Urinary bladder (tissue), 4 donors: ENCODE measurements around the gene DNAJB1. TPM values are rescaled to one million over a fixed set of nuclear protein-coding genes. Genes with fewer than 3 reads are reported as not detected.
"Not testable (repeated sequence)": the region's sequence is repeated elsewhere in the genome, so short reads cannot be mapped to it uniquely, and the experiment has no call there.

Experiments
- DNase-seq: peaks from one replicate; pipeline ENCODE4 v3.0.0-alpha.2; 2015; ENCODE audit errors: extremely low spot score
- H3K27ac ChIP-seq: one replicate; pipeline ENCODE4 v1.5.1; 2013; ENCODE audit warnings: low read depth, mild to moderate bottlenecking, moderate library complexity
- H3K36me3 ChIP-seq: one replicate; pipeline ENCODE4 v1.6.1; 2013; ENCODE audit warnings: mild to moderate bottlenecking, moderate library complexity; ENCODE audit not compliant: insufficient read depth
- H3K4me1 ChIP-seq: one replicate; pipeline ENCODE4 v1.6.1; 2013; ENCODE audit warnings: mild to moderate bottlenecking, moderate library complexity; ENCODE audit not compliant: insufficient read depth
- H3K4me3 ChIP-seq: one replicate; pipeline ENCODE4 v1.5.1; 2013; ENCODE audit warnings: low read depth, low read length
- WGBS: extraction: QIAGEN DNeasy Blood & Tissue Kit; methylation state at CpG from one replicate; pipeline ENCODE4 v1.1.7; 2013; 5-methylcytosine and 5-hydroxymethylcytosine counted together
- polyA plus RNA-seq: library from polyadenylated mRNA; stranded (reverse); fragments of 200-250 nt; gene quantifications from one replicate; pipeline ENCODE4 v1.2.3, GENCODE V29; 2013
- total RNA-seq: library from RNA; depleted of rRNA; stranded (reverse); fragments of >200 nt; gene quantifications from one replicate; pipeline ENCODE4 v1.2.3, GENCODE V29; 2014
- donor health status: healthy with polysubstance abuse.
- donor health status: healthy.

The DNAJB1 gene
- total and polyA plus RNA-seq, 2 donors: 39.3 to 86.2 TPM

- no peak overlapping the region for H3K27ac ChIP-seq
- no peaks in the 10 kb centered on the region for H3K4me1 ChIP-seq
- H3K4me3 ChIP-seq: no peak overlapping the region
- no peak for DNase-seq
- 71% methylated on average over 12 of the region's 12 CpGs for WGBS
- no peaks in the 10 kb centered on the region for H3K36me3 ChIP-seq
These were observed 10.3 kb downstream of the DNAJB1 start for GRCh38 chr19:14507704-14508542.

GRCh38 chr19:14505488-14506239 lies 12.5 kb downstream of the DNAJB1 start:
- Histone ChIP-seq H3K4me1 (no peaks in the 10 kb centered on the region), H3K36me3 (no peaks in the 10 kb centered on the region), H3K27ac (peak overlapping the region; percentile 35), H3K4me3 (no peak overlapping the region)
- DNase-seq: no peak
- WGBS: 43% methylated on average over 19 of the region's 19 CpGs

DNA sequence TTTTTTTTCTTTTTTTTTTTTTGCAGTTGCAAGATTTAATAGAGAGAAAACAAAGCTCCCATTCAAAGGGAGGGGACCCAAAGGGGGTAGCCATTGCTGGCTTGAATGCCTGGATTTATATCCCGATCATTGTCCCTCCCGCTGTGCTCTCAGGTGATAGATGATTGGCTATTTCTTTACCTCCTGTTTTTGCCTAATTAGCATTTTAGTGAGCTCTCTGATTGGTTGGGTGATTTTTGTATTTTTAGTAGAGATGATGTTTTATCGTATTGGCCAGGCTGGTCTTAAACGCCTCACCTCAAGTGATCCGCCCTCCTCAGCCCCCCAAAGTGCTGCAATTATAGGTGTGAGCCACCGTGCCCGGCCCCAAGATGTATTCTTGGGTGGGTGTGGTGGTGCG lies 13.6 kb downstream of the DNAJB1 start:
- H3K4me3 ChIP-seq, H3K36me3 ChIP-seq, H3K4me1 ChIP-seq, H3K27ac ChIP-seq, DNase-seq: not testable (repeated sequence)
- WGBS: 91% methylated on average over 8 of the region's 8 CpGs

DNA sequence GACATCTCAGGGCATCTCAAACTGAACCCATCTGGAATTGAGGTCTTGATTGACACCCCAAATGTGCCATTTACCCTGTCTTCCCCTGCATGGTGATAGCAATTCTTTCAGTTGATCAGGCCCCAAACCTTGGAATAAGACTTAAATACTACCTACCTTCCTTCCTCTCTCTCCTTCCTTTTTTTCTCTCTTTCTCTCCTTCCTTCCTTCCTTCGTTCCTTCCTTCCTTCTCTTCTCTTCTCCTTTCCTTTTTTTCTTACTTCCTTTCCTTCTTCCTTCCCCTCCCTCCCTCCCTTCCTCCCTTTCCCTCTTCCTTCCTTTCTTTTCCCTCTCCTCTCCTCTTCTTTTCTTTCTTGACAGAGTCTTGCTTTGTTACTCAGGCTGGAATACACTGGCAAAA lies 14.9 kb downstream of the DNAJB1 start:
- no peak overlapping the region for H3K27ac ChIP-seq

GRCh38 chr19:14502334-14503092 lies 15.7 kb downstream of the DNAJB1 start:
- Histone ChIP-seq H3K27ac (no peak overlapping the region), H3K4me1 (no peaks in the 10 kb centered on the region), H3K36me3 (no peaks in the 10 kb centered on the region), H3K4me3 (no peak overlapping the region)
- no peak for DNase-seq
- WGBS: 76% methylated on average over 11 of the region's 11 CpGs

More for the DNA sequence above, 14.9 kb downstream of the DNAJB1 start:
- no peak for DNase-seq
- H3K4me3 ChIP-seq: no peak overlapping the region
- H3K36me3 ChIP-seq: no peaks in the 10 kb centered on the region
- no peaks in the 10 kb centered on the region for H3K4me1 ChIP-seq
- WGBS: 69% methylated on average over 1 of the region's 1 CpG

- no peak for DNase-seq
- Histone ChIP-seq H3K27ac (no peak overlapping the region), H3K4me3 (no peak overlapping the region), H3K36me3 (no peaks in the 10 kb centered on the region), H3K4me1 (no peaks in the 10 kb centered on the region)
- 50% methylated on average over 6 of the region's 6 CpGs for WGBS
These were observed 20.8 kb downstream of the DNAJB1 start for GRCh38 chr19:14497228-14497921.

DNA sequence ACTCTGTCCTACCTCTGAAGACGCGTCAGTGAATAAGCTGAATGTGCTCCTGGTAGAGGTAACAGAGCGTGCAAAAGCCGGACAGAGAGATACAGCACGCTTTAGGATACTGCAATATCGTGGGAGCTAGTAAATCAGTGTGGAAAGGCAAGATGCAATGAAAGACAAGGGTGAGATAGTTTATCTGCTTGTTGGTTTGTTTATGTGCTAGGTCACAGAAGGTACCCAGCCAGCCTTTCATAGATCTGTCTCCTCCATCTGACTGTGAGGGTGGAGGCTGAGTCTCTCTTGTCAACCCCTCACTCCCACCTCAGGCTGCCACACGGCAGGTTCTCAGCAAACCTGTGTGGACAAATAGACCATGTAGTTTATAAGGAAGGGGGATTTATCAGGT lies 21.4 kb downstream of the DNAJB1 start:
- Histone ChIP-seq H3K4me3 (no peak overlapping the region), H3K27ac (no peak overlapping the region), H3K36me3 (no peaks in the 10 kb centered on the region), H3K4me1 (no peaks in the 10 kb centered on the region)
- DNase-seq: no peak
- WGBS: 34% methylated on average over 7 of the region's 7 CpGs

DNA sequence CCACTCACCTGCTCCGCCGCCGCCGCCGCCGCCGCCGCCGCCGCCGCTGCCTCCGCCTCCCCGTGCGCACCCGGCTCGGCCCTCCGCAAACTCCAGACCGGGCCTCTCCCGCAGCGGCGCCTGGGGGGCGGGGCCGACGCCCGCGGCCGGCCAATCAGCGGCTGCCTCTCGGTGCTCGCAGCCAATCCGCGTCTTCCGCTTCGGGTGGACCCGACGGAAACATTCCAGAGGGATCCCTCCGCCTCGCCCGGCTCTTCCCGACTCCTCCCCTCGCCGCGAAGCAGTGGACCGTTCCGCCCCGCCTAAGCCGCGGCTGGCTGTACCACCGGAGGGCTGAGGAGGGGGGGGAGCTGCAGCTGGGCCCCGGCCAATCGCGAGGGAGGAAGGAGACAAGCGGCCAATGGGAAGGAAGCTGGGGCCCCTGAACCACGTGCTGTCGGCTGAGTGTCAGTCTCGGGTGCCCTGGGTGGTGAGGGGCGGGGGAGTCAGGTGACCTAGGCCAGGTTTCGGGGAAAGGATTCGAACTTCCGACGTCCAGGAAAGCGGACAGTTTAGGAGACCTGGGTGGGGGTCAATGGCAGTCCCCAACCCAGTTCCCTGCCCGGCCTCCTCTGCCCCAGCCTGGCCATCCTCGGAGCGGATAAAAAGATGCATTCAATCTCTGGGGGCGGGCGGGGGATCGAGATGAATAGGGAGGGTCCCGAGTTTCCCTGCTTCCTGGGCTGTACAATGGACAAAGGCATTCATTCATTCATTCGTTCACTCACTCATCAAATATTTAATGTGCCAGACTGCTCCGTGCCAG lies 22.0 kb downstream of the DNAJB1 start, which contains the start of gene GIPC1:
TSS of gene GIPC1 (minus strand) at position 99 of the 805 bp plus-strand sequence. CDS start 13,151 bp downstream, outside the sequence.
- 2% methylated on average over 71 of the region's 71 CpGs for WGBS
- H3K4me1 ChIP-seq: no peaks in the 10 kb centered on the region

DNA sequence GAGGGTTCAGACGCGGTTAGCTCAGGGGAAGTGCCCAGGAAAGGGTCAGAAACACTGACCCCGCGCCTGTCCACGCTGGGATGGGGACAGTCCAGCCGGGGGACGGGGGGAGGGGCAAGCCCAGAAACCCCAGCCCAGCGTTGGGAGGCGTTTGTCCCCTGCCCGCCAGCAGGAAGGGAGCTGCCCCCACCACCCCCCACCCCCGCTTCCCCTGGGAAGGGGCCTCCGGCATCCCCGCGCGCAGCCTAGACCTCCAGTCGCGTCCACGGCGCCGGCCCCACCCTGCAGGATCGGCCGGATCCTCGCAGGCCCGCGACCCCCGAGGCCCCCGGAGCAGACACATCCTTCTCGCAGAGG lies 22.5 kb downstream of the DNAJB1 start:
- no peaks in the 10 kb centered on the region for H3K36me3 ChIP-seq
- DNase-seq: no peak
- H3K27ac ChIP-seq: peak overlapping the region; percentile 73
- no peaks in the 10 kb centered on the region for H3K4me1 ChIP-seq
- peak overlapping the region; percentile 88 for H3K4me3 ChIP-seq
- WGBS: under 1% methylated on average over 28 of the region's 28 CpGs

More for the DNA sequence above, 22.0 kb downstream of the DNAJB1 start, which contains the start of gene GIPC1:
- Histone ChIP-seq H3K27ac (peak within 1 kb of the TSS; percentile 73), H3K36me3 (no peaks in the 10 kb centered on the region), H3K4me3 (peak within 1 kb of the TSS; percentile 88)
- peak; percentile 95 for DNase-seq

DNA sequence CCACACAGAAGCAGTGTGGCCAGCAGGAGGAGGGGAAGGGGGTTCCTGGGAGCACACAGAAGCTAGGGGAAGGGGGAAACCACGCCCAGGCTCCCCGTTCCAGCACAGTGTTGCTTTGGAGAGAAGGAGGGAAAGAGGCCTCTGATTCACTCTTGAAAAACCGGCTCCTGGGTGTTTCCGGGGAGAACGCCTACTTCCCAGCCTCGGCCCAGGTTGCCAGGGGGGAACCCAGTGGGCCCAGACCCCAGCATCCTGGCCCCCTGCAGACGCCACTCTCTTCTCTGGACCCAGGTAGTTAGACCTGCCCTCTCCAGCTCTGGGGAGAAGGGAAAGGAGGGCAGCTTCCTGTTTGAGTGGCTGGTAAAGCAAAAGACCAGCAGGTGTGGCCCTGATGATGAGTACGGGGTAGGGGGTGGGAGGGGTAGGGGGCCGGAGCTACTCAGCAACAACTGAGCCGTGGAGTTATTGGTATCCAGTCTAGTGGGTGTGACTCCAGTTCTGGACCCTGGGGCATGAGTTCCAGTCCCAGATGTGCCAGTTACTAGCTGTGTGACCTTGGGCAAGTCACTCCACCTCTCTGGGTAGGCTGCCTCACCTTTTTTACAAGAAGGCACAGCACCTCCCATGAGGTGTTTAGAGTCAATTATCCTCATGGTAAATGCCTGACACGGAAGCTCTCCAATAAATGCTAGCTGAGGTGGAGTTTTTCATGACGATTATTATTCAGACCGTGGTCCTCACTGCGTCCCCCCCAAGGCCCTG lies 23.1 kb downstream of the DNAJB1 start:
- 19% methylated on average over 14 of the region's 14 CpGs for WGBS

GRCh38 chr19:14494411-14494810 lies 23.8 kb downstream of the DNAJB1 start:
- H3K36me3 ChIP-seq: peaks cover 2% of the 10 kb centered on the region
- H3K4me3 ChIP-seq: no peak overlapping the region
- H3K4me1 ChIP-seq: no peaks in the 10 kb centered on the region
- WGBS: 77% methylated on average over 4 of the region's 4 CpGs
- peak overlapping the region; percentile 11 for H3K27ac ChIP-seq
- no peak for DNase-seq

More for the DNA sequence above, 23.1 kb downstream of the DNAJB1 start:
- Histone ChIP-seq H3K4me1 (no peaks in the 10 kb centered on the region), H3K27ac (peak overlapping the region; percentile 73), H3K36me3 (no peaks in the 10 kb centered on the region), H3K4me3 (peak overlapping the region; percentile 88)
- no peak for DNase-seq
